Ovary (tissue), 3 donors: ENCODE results near the gene GRK4.
"Not testable (repeated sequence)": the region's sequence is repeated elsewhere in the genome, so short reads cannot be mapped to it uniquely, and the experiment has no call there.

Experiments
- CTCF ChIP-seq, 3 donors: fragments of 450-650 bp in 2 of 3; fragments of 200-600 bp in 1 of 3; IDR thresholded peaks; one replicate each; pipeline versions ENCODE4 v1.5.1 to v1.8.0; 2016 to 2022; ENCODE audit warnings: antibody characterized with exemption in 3 of 3, mild to moderate bottlenecking in 1 of 3
- EP300 ChIP-seq: sonication (generic); formaldehyde crosslinking; IDR thresholded peaks from one replicate; pipeline ENCODE4 v1.6.1; 2017; ENCODE audit warnings: antibody characterized with exemption
- donor health status: DM: no; HTN: no; CAD: no.

GRCh38 chr4:2922453-2923101 lies 40.8 kb upstream of the GRK4 start:
- not testable (repeated sequence) for TF ChIP-seq CTCF (IDR thresholded peaks at IDR 0.05); EP300
